GM12874 (cell line): ENCODE results near the gene DLG2.

Experiments
- CTCF ChIP-seq: IDR thresholded peaks from 2 replicates; pipeline ENCODE4 v1.5.1; 2011; ENCODE audit warnings: low read depth, mild to moderate bottlenecking, control low read depth, low read length, moderate library complexity; ENCODE audit not compliant: insufficient read depth

Gene DLG2

DNA sequence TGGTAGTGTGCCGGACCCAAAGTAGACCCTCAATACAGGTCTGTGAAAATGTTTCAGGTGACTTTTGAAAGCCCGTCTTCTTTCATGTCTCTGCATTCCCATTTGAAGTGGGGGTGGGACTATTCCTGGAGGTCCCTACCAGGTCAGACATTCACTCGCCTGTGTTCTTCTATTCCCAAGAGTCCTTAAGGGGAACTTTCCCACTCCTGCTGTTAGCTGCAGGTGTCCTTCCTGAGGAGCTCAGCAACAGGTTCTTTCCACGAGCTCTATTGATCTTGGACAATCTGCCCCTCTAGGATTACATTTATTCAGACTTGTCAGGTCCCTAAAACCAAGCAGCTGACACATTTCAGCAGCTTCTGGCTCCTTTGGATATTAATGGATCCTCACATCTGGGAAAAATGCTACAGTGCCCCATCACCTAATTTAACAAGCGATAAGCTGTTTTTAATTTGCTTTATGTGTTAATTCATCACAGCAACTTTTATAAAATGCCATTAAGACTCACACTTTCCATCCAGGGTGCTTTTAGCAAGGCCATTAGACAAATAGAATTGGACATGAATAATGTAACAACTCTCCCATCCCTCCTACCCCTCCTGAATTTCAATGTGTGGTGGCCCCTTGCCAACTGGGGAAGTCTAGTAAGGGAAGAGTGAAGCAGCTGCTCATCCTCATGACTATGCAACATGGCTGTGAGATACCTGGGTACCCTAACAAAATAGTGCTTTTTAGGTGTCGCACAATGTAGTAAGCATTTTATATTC lies 2081.5 kb downstream of the DLG2 start:
- no peak for TF ChIP-seq CTCF

- TF ChIP-seq CTCF = no peak
These were observed 2082.3 kb downstream of the DLG2 start for GRCh38 chr11:83544846-83545245.

DNA sequence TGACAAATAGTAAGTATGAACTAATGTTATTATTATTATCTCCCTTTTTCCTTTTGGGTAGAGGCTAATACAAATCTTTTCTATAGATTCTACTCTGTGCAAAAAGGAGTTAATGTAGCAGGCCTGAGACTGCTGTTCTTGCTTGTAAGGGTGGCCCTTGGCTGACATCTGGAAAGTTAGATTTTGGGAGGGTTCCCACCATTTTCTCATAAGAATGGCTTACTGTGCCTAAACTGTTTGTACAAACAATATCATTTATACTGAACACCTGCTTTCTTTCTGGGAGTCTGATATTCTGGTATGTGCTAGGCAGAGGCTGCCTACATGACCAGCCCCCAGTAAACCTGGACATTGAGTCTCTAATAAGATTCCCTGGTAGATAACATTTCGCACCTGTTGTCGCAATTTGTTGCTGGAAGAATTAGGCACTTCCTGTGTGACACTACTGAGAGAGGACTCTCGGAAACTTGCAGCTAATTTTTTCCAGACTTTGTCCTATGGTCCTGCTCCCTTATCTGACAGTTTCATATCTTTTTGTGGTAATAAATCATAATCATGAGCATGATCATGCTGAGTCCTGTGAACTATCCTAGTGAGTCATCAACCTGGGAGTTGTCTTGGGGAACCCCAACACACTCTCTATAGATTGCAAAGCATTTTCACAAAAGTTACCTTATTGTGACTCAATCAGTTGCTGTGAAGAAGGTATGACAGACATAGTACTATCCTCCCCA lies 2083.3 kb downstream of the DLG2 start:
- no peak for TF ChIP-seq CTCF

- TF ChIP-seq CTCF = no peak
These were observed 2084.3 kb downstream of the DLG2 start for GRCh38 chr11:83542861-83543260.

- no peak for TF ChIP-seq CTCF
These were observed 2086.4 kb downstream of the DLG2 start for GRCh38 chr11:83540728-83541127.

DNA sequence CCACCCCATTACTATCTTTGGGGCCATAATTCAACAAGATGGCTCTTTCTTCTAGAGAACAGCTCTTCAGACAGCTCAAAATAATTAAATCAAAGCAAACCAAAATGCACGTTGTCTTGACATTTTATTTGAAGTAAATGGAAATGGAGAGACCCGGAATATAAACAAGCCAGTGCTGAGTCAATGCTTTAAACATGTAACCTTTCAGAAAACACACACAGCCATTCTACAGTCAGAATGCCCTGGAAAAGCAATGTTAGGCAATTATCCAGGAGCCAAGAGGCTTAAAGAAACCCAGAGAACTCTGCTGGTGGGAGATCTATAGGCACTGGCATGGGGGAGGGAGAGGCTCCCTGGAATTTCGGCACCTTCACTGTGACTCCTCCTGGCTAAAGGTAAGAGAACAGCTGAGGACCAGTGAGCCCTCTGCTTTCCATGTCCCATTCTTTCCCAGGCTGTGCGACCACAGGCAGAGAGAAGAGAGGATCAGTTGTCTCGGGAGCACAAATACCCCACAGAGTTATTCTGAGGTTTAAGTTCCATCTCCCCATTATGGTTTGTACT lies 2086.9 kb downstream of the DLG2 start:
- TF ChIP-seq CTCF = no peak

DNA sequence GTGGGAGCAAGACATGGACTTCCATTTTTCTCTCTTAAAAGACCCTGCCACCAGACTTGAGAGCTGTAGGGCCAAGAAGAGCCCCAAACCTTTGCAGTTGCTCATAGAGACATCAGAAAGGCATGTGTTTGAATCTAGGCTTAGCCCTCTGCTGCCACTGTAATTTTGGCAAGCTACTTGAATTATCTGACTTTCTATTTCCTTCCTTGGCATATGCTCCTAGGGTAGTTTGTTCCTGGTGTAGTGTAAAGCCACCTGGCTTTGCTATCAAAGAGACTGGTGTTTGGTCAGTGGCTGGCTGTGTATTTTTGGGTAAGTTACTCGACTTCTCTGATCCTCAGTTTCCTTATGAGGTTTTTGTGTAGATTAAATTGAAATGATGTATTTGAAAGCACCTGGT lies 2088.9 kb downstream of the DLG2 start:
- TF ChIP-seq CTCF = no peak
